ENCODE data around the gene FNDC5. TPM values are rescaled to one million over a fixed set of nuclear protein-coding genes. Genes with fewer than 3 reads are reported as not detected.

The FNDC5 gene
- total and polyA plus RNA-seq, 2 of the 13 experiments (the other 11 are each of a cell fraction or from before 2014, with no cell fraction given) = 1.4 to 3.1 TPM

DNA sequence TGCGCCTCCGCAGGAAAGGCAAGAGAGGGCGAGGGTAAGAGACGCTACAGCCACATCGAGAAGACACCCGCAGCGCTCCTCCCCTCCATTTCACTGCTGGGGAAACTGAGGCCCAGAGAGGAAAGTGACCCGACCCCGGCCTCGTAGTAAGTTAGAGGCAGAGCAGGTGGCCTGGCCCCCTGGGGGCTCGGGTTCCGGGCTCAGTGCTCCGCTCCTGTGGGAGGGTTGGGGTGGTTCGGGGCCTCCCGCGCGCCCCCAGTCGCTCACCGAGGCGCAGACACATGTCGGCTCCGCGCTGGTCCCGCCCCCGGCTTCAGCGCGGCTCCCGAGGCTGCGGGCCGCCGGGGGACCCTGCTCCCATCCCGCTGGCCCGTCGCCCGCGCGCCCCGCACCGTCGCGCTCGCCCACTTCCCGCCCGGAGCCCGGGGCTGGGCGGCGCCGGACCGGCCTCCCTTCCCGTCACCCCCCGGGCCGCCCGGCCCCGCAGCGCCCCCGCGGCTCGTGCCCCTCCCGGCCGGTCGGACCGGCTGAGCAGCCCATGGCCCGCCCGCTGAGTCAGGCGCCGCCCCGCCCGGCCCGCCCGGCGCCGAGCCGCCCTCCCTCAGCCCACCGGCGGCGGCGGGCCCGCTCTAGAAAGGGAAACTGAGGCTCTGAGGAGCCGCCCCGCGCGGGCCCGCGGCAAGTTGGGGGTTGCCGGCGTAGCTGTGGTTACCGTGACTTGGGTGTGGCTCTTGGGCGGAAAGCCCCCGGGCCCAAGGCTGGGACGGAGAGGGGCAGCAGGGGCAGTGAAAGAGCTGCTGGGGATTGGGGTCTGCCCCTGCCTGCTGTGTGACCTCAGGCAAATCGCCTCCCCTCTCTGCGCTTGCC is 30.5 kb upstream of the FNDC5 start, which contains the start of gene TMEM54:
TMEM54 (minus strand) TSS at position 434 of the 867 bp plus-strand sequence; CDS start at position 283, 151 bp downstream.
- CTCF ChIA-PET (ENCODE audit: low intra/inter-chr PET ratio, low total read pairs) = no interaction called here
- no peak for FAIRE-seq

More for the DNA sequence above, 30.5 kb upstream of the FNDC5 start, which contains the start of gene TMEM54:
- Histone ChIP-seq H3K79me2 (ENCODE audit: insufficient read depth, low read length) (no peaks in the 10 kb centered on the region), H3K9ac (ENCODE audit: insufficient read depth, low read depth, low read length) (no peak within 1 kb of the TSS), H3K36me3 (replicated peaks in 1 of 2; ENCODE audit: control insufficient read depth in 1 of 2, insufficient read depth in 2 of 2, low read length in 2 of 2) (no peaks in the 10 kb centered on the region), H3K27me3 (ENCODE audit: control insufficient read depth in 1 of 2, insufficient read depth in 2 of 2, low read length in 2 of 2) (peaks cover 9 to 45% of the 10 kb centered on the region in 2 experiments), H3K4me3 (replicated peaks in 1 of 3; ENCODE audit: insufficient read depth in 1 of 3, low read depth in 2 of 3, low read length in 3 of 3) (peak within 1 kb of the TSS; percentile 19 to 72 (median 39); a peak in 5 of 6 replicates), H3K9me3 (ENCODE audit: low read length) (no peaks in the 10 kb centered on the region), H3K27ac (ENCODE audit: extremely low read length, insufficient read depth, low read length) (no peak within 1 kb of the TSS), H4K20me1 (ENCODE audit: insufficient read depth, low read length) (no peaks in the 10 kb centered on the region), H2AFZ (ENCODE audit: low read length) (no peak within 1 kb of the TSS), H3K4me1 (ENCODE audit: insufficient read depth, low read length) (0 out of 2 replicates have a peak, but pooled peaks cover under 1% of the 10 kb centered on the region), H3K4me2 (ENCODE audit: low read depth, low read length) (peak within 1 kb of the TSS; percentile 78)
- BruUV-seq (replicated peaks) = no TSS peak
- no peak for DNase-seq (ENCODE audit: low spot score)
- in situ Hi-C loops (cut with HindIII; ENCODE audit: extremely low pct_ligation_motif_present, low pct_unique_long_range_greater_than_20kb) = no loop called here
- WGBS (ENCODE audit: low lambda C conversion rate) = 19% methylated on average over 5 of the region's 92 CpGs
- TF ChIP-seq ZMYM3 (CRISPR knock-in tag; IDR thresholded peaks at IDR 0.05) (peak; percentile 73; the same call in 1 of the 2 replicates), MAX (IDR thresholded peaks at IDR 0.05) (peak; percentile 31; the same call in 1 of the 2 replicates), ZNF124 (CRISPR knock-in tag; IDR thresholded peaks at IDR 0.05) (no peak), IRX3 (CRISPR knock-in tag; IDR thresholded peaks at IDR 0.05; ENCODE audit: borderline replicate concordance, low read depth) (no peak), MAZ (IDR thresholded peaks at IDR 0.05; ENCODE audit: borderline replicate concordance, low read depth, low read length) (no peak), MAZ (CRISPR knock-in tag; IDR thresholded peaks at IDR 0.05; ENCODE audit: low read depth) (0 out of 2 replicates have a peak, but pooled peaks have one; percentile 34), ZNF562 (CRISPR knock-in tag; IDR thresholded peaks at IDR 0.05; ENCODE audit: borderline replicate concordance) (no peak), TOPORS (CRISPR knock-in tag; IDR thresholded peaks at IDR 0.05) (no peak), EZH2 (conservative IDR thresholded peaks at IDR 0.05; ENCODE audit: low read depth, low read length) (0 out of 2 replicates have a peak, but pooled peaks have one; percentile 28), ZNF768 (CRISPR knock-in tag; IDR thresholded peaks at IDR 0.05) (peak; percentile 99), ZNF33B (CRISPR knock-in tag; IDR thresholded peaks at IDR 0.05) (no peak), PATZ1 (CRISPR knock-in tag; IDR thresholded peaks at IDR 0.05) (peak; percentile 30; the same call in 1 of the 2 replicates)
- intact Hi-C loops (cut with micrococcal nuclease; ENCODE audit: unreplicated experiment) = no loop called here
- POLR2A ChIA-PET = no interaction called here
- peak; percentile 50 for ATAC-seq
